ENCODE results near the gene APC2.
"Not testable (repeated sequence)": the region's sequence is repeated elsewhere in the genome, so short reads cannot be mapped to it uniquely, and the experiment has no call there.

APC2 gene

DNA sequence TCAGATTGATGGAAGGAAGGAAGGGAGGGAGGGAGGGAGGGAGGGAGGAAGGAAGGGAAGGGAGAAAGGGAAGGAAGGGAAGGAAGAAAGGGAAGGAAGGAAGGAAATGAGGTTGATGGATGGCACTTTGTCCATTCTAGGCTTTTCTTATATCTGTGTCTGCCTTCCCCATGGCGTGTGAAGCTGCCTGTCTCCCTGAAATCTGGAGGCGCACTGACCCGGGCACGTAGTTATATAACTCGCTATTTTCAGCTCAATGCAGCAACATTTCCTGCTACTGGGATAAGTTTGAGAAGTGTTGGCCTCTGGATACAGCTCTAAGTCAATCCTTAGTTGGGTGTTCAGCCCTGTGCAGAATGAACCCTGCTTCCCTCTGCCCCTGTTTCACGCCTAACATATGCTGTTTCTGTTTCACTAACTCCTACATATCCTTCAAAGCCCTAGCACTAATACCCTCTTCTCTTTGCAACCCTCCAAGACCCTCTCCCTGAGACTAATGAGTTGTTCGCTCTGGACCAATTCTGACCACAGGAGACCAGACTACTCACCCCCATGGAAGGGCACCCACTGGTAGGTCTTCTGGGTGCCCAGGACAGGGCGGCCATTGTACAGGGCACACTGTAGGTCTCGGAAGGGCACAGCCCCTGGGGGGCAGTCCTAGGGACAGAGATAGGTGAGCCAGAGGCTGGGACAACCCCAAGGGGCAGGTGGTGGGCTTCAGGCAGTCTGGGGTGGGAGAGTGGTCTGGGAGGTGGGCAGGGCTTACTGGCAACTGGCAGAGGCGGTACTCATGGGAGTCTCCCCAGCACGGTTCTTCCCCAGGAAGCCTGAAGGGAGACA lies 59.9 kb downstream of the APC2 start:
- DNase-seq (ENCODE audit: low spot score in 2 of 2): no peak
- Histone ChIP-seq H3K4me3 (no peak overlapping the region), H3K36me3 (replicated peaks) (no peaks in the 10 kb centered on the region; the same call in 1 of the 2 replicates), H3K9me3 (peaks cover 3% of the 10 kb centered on the region; the same call in 1 of the 2 replicates), H3K4me1 (peaks cover 12% of the 10 kb centered on the region), H3K27me3 (ENCODE audit: low read depth) (no peaks in the 10 kb centered on the region)
- in situ Hi-C loops (cut with MboI; ENCODE audit: low sequenced_read_pairs): no loop called here

DNA sequence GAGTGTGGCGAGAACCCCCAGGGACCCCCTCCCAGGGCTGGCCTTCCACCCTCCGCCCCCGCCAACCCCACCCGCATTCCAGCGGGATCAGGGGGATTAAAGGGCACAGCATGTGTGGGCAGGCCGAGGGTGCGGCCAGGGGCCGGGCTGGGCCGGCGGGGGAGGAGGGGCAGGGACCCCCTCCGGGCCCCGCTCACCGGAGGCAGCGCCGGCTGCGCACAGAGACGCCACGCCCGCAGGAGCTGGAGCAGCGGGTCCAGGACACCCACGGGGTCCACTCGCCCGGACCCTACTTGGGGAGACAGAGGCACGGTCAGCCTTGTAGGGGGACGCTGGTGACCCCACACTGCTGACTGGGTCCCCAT lies 60.5 kb downstream of the APC2 start:
- Histone ChIP-seq H3K27me3 (ENCODE audit: low read depth) (no peaks in the 10 kb centered on the region), H3K36me3 (replicated peaks) (no peaks in the 10 kb centered on the region; the same call in 1 of the 2 replicates), H3K9me3 (peaks cover 3% of the 10 kb centered on the region; the same call in 1 of the 2 replicates), H3K4me1 (peaks cover 12% of the 10 kb centered on the region), H3K4me3 (no peak overlapping the region)
- in situ Hi-C loops (cut with MboI; ENCODE audit: low sequenced_read_pairs): no loop called here
- DNase-seq (ENCODE audit: low spot score in 2 of 2): peak in 1 of 2 experiments; percentile 50

DNA sequence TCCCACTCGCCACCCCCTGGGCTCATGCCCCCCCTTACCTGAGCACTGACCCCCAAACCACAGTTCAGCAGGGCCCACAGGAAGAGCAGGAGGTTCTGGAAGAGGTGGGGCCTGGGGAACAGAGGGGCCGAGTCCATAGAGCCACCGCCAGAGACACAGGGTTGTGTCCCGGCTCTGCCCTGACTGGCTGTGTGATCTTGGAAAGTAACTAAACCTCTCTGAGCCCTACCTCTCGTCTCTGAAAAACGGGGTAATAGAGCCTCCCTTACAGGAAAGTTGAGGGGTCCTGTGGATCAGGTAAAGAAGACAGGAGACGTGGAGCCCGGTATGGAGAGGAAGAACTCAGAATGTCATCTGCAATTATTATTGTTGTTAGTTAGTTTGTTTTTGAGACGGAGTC lies 60.9 kb downstream of the APC2 start:
- Histone ChIP-seq H3K27me3 (ENCODE audit: low read depth) (no peaks in the 10 kb centered on the region), H3K9me3 (peaks cover 3% of the 10 kb centered on the region; the same call in 1 of the 2 replicates), H3K4me1 (peaks cover 12% of the 10 kb centered on the region), H3K4me3 (no peak overlapping the region), H3K36me3 (replicated peaks) (no peaks in the 10 kb centered on the region; the same call in 1 of the 2 replicates)
- no peak for DNase-seq (ENCODE audit: low spot score in 2 of 2)
- in situ Hi-C loops (cut with MboI; ENCODE audit: low sequenced_read_pairs): no loop called here

DNA sequence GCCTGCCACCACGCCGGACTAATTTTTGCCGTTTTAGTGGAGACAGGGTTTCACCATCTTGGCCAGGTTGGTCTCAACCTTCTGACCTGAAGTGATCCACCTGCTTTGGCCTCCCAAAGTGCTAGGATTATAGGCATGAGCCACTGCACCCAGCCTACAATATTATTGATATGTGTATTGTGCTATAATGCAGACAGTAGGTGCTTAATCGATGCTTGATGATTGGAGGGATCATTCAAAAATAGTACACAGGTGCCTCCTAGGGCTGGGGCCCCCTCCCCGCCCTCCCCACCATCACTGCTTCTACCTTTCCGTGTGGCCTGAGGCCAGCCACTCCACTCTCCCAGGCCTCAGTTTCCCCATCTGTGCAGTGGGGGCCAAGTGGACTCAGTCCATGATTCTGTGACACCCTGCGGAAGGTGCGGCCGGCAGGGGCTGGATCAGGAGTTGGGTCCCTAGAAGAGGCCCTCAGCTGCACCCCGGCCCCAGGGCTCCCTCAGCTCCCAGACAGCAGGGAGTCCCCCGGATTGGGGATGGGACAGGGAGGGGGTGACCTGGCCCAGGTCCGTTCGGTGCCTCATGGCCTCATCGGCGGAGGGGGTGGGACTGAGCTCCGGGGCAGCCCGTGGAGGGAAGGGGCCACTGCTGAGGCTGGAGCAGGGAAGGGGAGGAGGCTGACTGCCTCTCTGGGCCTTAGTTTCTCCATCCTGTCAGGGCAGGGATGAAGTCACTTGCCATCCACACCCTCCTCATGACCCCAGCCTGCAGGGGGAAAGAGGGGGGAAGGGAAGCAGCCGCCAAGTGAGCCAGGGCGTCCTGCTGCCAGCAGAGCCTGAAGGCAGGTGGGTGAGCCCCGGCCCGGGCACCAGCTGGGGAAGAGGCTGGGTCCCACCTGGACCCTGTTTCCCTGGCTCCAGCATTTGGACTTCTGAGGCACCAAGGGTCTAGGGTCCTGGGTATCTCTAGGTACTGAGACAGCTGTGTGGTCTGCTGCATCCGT lies 61.7 kb downstream of the APC2 start:
- H3K4me3 ChIP-seq: no peak overlapping the region
- no peaks in the 10 kb centered on the region; the same call in 1 of the 2 replicates for H3K36me3 ChIP-seq (replicated peaks)
- H3K4me1 ChIP-seq: peaks cover 12% of the 10 kb centered on the region
- H3K9me3 ChIP-seq: peaks cover 3% of the 10 kb centered on the region; the same call in 1 of the 2 replicates
- no peaks in the 10 kb centered on the region for H3K27me3 ChIP-seq (ENCODE audit: low read depth)
- no peak for DNase-seq (ENCODE audit: low spot score in 2 of 2)
- in situ Hi-C loops (cut with MboI; ENCODE audit: low sequenced_read_pairs): no loop called here

DNA sequence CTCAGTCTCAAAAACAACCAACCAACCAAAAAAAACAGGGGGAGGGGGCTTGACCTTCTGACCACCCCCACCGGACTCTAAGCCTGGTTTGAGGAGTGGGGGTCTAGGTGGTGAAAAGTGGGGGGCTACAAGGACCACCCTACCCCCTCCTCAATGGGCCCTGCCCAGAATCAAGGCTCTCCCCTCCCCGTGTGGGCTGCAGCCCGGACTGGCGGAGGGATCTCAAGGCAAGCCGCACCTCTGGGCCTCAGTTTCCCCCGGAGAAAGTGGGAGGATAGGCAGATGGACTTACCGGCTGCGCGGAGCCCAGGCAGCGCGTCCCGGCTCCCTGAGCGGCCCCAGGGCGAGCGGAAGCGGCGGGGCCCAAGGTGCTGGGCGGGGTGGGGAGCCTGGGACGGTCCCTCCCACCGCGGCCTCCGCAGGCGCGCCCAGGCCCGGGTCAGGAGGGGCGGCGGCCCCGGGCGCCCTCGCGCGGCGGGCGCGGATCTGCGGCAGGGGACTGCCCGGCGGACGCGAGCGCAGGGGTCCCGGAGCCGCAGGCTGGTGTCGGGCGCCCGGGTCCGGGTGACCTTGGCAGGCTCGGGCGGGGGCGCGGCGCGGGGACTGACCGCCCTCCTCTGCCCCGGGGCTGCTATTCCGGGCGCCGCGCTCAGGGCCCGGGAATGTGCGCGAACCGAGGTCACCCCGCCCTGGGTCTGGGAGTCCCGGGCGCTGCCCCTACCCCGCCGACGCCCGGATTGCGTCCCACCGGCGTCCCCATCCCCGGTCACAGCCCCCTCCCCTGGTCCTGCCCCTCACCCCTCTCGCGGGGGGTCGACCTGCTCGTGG lies 63.0 kb downstream of the APC2 start, which contains the start of gene ADAMTSL5:
Gene ADAMTSL5 (minus strand): TSS at position 349 of the 828 bp plus-strand sequence. CDS start 2,076 bp downstream, outside the sequence.
- H3K9me3 ChIP-seq: peaks cover 3% of the 10 kb centered on the region; the same call in 1 of the 2 replicates
- H3K4me1 ChIP-seq: peaks cover 9% of the 10 kb centered on the region
- H3K27me3 ChIP-seq (ENCODE audit: low read depth): no peaks in the 10 kb centered on the region
- in situ Hi-C loops (cut with MboI; ENCODE audit: low sequenced_read_pairs): no loop called here
- DNase-seq (ENCODE audit: low spot score in 2 of 2): peak; percentile 65 to 82
- no peaks in the 10 kb centered on the region; the same call in 1 of the 2 replicates for H3K36me3 ChIP-seq (replicated peaks)
- peak within 1 kb of the TSS; percentile 37 for H3K4me3 ChIP-seq

DNA sequence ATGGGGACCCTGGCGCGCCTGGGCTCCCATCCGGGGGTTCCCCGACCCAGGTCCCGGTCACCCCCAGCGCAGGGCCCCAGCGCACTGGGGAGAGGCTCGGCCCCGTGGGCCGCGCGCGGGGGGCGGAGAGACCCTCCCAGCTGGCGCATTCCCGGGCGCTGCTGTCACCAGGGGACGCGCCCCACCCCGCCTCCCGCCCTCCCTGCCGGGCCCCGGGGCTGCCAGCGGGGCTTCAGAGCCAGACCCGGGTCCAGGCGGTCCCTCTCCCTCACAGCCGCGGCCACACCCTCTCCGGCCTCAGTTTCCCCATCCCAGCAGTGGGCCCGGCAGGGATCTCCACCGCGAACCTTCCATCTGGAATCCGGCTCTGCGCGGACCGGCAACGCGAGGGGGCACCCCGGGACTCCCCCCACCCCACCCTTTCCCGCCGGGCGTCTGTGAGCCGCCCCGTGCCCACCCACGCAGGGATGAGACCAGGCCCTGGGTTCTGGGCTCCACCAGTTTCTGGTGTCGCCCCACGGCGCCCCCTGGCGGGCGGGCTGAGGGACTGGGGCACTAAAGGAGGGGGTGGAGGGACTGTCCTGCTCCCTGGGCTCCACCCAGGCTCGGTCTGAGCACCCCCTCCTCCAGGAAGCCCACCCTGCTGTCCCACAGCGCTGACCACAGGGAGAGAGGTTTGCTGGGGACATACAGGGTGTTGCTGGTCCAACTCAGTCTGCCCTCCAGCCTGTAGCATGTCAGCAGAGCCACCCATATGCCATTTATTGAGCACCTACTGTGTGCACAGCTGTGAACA lies 63.8 kb downstream of the APC2 start:
- H3K36me3 ChIP-seq (replicated peaks): no peaks in the 10 kb centered on the region; the same call in 1 of the 2 replicates
- H3K4me1 ChIP-seq: peaks cover 6% of the 10 kb centered on the region; the same call in 1 of the 2 replicates
- peak overlapping the region; percentile 37 for H3K4me3 ChIP-seq
- peak in 1 of 2 experiments; percentile 74 for DNase-seq (ENCODE audit: low spot score in 2 of 2)
- in situ Hi-C loops (cut with MboI; ENCODE audit: low sequenced_read_pairs): no loop called here
- peaks cover under 1% of the 10 kb centered on the region; the same call in 1 of the 2 replicates for H3K9me3 ChIP-seq
- H3K27me3 ChIP-seq (ENCODE audit: low read depth): no peaks in the 10 kb centered on the region

DNA sequence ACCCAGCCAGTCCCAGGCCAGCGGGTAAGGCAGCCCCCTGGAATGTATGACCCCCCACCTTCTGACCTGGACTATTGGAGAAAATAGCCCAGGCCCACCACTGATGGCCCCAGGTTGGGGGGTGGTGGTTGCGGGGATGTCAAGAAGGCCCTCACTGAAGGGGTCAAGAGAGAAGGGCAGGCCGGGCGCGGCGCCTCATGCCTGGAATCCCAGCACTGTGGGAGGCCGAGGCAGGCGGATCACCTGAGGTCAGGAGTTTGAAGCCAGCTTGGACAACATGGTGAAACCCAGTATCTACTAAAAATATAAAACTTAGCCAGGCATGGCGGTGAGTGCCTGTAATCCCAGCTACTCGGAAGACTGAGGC lies 64.4 kb downstream of the APC2 start:
- no peak for DNase-seq (ENCODE audit: low spot score in 2 of 2)
- H3K36me3 ChIP-seq (replicated peaks): no peaks in the 10 kb centered on the region
- no peaks in the 10 kb centered on the region for H3K27me3 ChIP-seq (ENCODE audit: low read depth)
- H3K9me3 ChIP-seq: no peaks in the 10 kb centered on the region
- 0 out of 2 replicates have a peak, but pooled peaks cover 6% of the 10 kb centered on the region for H3K4me1 ChIP-seq
- H3K4me3 ChIP-seq: no peak overlapping the region
- in situ Hi-C loops (cut with MboI; ENCODE audit: low sequenced_read_pairs): no loop called here

DNA sequence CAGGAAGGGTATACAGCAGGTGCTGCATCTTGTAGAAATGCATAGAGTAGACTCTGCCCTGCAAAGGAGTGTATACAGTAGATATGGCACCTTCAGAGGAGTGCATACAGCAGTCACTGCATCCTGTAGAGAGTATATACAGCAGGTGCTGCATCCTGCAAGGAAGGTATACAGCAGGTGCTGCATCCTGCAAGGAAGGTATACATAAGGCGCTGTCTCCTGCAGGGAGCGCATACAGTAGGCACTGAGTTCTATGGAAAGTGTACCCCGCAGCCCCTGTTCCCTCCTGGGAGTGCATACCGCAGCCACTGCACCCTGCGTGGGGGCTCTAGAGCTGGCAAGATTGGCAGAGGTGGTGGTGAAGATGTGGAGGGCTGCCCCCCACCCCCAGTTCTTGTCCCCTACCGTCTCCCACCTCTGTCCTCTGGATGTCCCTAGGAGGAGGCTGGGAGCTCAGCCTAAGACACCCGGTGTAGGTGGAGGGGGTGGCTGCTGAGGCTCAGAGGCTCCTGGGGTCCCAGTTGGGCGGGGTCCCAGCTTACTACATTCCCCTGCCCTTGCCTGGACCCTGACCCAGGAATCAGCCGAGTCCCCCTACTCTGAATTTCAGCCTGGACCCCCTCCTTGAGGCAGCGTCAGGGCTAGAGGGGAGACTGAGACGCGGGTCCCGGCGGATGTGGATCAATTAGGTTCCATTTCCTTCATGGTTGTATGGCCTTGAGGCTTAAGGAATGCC lies 65.2 kb downstream of the APC2 start:
- in situ Hi-C loops (cut with MboI; ENCODE audit: low sequenced_read_pairs): no loop called here
- DNase-seq (ENCODE audit: low spot score in 2 of 2): no peak
- Histone ChIP-seq H3K4me3 (no peak overlapping the region), H3K4me1 (0 out of 2 replicates have a peak, but pooled peaks cover 6% of the 10 kb centered on the region), H3K27me3 (ENCODE audit: low read depth) (no peaks in the 10 kb centered on the region), H3K36me3 (replicated peaks) (no peaks in the 10 kb centered on the region), H3K9me3 (no peaks in the 10 kb centered on the region)

DNA sequence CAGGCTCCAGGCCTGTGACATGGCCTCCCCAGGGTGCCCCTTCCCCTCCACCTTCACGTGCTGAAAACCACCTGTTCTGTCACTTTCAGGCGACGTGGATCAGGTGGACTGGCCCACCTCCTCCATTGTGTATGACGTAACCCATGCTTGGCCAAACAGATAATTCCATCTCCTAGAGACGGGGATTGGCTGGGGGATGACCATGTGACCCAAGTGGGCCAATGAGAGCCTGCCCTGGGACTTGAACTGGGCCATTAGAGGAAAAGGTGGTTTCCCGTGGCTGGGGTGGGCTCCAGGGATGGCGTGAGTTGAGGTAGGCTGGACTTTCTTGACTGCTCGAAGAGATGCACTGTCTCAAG lies 66.5 kb downstream of the APC2 start:
- DNase-seq (ENCODE audit: low spot score in 2 of 2): peak in 1 of 2 experiments; percentile 48
- H3K4me3 ChIP-seq: no peak overlapping the region
- 0 out of 2 replicates have a peak, but pooled peaks cover 2% of the 10 kb centered on the region for H3K4me1 ChIP-seq
- H3K9me3 ChIP-seq: no peaks in the 10 kb centered on the region
- no peaks in the 10 kb centered on the region for H3K36me3 ChIP-seq (replicated peaks)
- in situ Hi-C loops (cut with MboI; ENCODE audit: low sequenced_read_pairs): no loop called here
- H3K27me3 ChIP-seq (ENCODE audit: low read depth): no peaks in the 10 kb centered on the region

DNA sequence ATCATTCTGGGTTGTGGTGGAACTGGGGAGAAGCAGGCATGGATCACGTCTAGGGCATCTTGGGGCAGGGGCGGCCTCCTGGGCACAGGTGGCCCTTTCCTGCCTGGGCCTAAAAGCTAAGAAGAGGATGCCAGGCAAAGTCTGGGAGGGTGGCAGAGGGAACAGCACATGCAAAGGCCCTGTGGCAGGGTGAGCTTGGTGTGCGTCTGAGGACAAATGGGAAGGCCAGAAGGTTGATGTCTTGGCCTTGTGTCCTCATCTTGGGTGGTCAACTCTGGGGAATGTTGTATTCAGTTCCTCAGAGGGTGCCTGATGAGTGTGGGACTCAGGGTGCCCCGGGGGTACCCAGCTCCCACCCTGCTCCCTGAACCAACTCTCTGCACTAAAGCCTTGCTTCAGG lies 68.5 kb downstream of the APC2 start:
- Histone ChIP-seq H3K4me1 (no peaks in the 10 kb centered on the region), H3K9me3 (no peaks in the 10 kb centered on the region), H3K27me3 (ENCODE audit: low read depth) (no peaks in the 10 kb centered on the region), H3K4me3 (no peak overlapping the region), H3K36me3 (replicated peaks) (no peaks in the 10 kb centered on the region)
- no peak for DNase-seq (ENCODE audit: low spot score in 2 of 2)
- in situ Hi-C loops (cut with MboI; ENCODE audit: low sequenced_read_pairs): no loop called here

DNA sequence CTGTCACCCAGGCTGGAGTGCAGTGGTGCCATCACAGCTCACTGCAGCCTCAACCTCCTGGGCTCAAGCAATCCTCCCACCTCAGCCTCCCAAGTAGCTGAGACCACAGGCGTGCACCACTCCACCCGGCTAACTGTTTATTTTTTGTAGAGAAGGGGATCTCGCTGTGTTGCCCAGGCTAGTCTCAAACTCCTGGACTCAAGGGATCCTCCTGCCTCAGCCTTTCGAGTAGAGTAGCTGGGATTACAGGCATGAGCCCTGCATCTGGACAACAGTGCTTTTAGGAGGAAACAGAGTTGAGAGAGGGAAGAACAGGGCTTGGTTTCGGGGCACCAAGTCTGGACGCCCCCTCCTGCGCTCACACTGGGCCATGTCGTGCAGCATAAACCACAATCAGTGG lies 69.9 kb downstream of the APC2 start:
- DNase-seq (ENCODE audit: low spot score in 2 of 2); in situ Hi-C loops (cut with MboI; ENCODE audit: low sequenced_read_pairs): not testable (repeated sequence)

More for the DNA sequence above, 69.9 kb downstream of the APC2 start:
- not testable (repeated sequence) for H3K9me3 ChIP-seq; H3K4me3 ChIP-seq; H3K4me1 ChIP-seq; H3K27me3 ChIP-seq (ENCODE audit: low read depth); H3K36me3 ChIP-seq (replicated peaks)
